Breast epithelium (tissue), 4 donors: ENCODE results near the gene PUM1. TPM values are rescaled to one million over a fixed set of nuclear protein-coding genes. Genes with fewer than 3 reads are reported as not detected.
A peak's percentile ranks its signal among the peaks of the same experiment; 100 is the strongest.

ENCODE experiments used
- DNase-seq, 2 donors: peaks; one replicate each; pipeline ENCODE4 v3.0.0-alpha.2; 2019; ENCODE audit warnings: low spot score in 2 of 2
- H3K27ac ChIP-seq, 2 donors: fragments of 200-600 bp; sonication (generic) in 1 of 2; one replicate each; pipeline ENCODE4 v1.5.1; 2016 to 2019; ENCODE audit warnings: mild to moderate bottlenecking in 1 of 2
- H3K27me3 ChIP-seq, 2 donors: fragments of 200-600 bp; sonication (generic) in 1 of 2; one replicate each; pipeline versions ENCODE4 v1.5.1 to v1.6.0; 2017 to 2019; ENCODE audit warnings: control low read depth in 1 of 2, mild to moderate bottlenecking in 1 of 2
- H3K36me3 ChIP-seq: fragments of 200-600 bp; one replicate; pipeline ENCODE4 v1.5.1; 2019
- H3K4me1 ChIP-seq, 2 donors: fragments of 200-600 bp; sonication (generic); one replicate each; pipeline ENCODE4 v1.5.1; 2016 to 2019; ENCODE audit warnings: control low read depth in 1 of 2
- H3K4me3 ChIP-seq, 3 donors: fragments of 200-600 bp; sonication (generic); 1 replicate in 2 of 3; 2 replicates in 1 of 3; pipeline ENCODE4 v1.5.1; 2016 to 2019; ENCODE audit warnings: mild to moderate bottlenecking in 3 of 3, moderate library complexity in 2 of 3
- H3K9me3 ChIP-seq, 2 donors: fragments of 200-600 bp; sonication (generic) in 1 of 2; one replicate each; pipeline ENCODE4 v1.5.1; 2016 to 2019; ENCODE audit warnings: control low read depth in 1 of 2
- POLR2A ChIP-seq: fragments of 450-650 bp; IDR thresholded peaks from one replicate; pipeline ENCODE4 v1.6.1; 2016; ENCODE audit warnings: antibody characterized with exemption, mild to moderate bottlenecking, moderate library complexity
- POLR2AphosphoS5 ChIP-seq, 3 donors: sonication (generic); formaldehyde crosslinking; IDR thresholded peaks; one replicate each; pipeline ENCODE4 v1.6.1; 2017; ENCODE audit warnings: antibody characterized with exemption in 3 of 3
- intact Hi-C: fragments of 100-400 bp; cut with DNase I; formaldehyde crosslinking; loops from one replicate; pipeline ENCODE4 v1.15.1; 2023; ENCODE audit warnings: low total_unique reads
- total RNA-seq, 3 donors: library from RNA; depleted of rRNA; stranded (reverse); fragments of >200 nt; gene quantifications; one replicate each; pipeline ENCODE4 v1.1.0, GENCODE V29; 2016
- TF ChIP-seq, protein P1 (sequence below), 3 donors: fragments of 450-650 bp; IDR thresholded peaks; one replicate each; pipeline ENCODE4 v1.5.1; 2016 to 2017; ENCODE audit warnings: antibody characterized with exemption in 3 of 3, mild to moderate bottlenecking in 3 of 3, moderate library complexity in 3 of 3

The PUM1 gene
- total RNA-seq, 3 donors from 2014 or later, result 93.8 to 149 (median 116) TPM

DNA sequence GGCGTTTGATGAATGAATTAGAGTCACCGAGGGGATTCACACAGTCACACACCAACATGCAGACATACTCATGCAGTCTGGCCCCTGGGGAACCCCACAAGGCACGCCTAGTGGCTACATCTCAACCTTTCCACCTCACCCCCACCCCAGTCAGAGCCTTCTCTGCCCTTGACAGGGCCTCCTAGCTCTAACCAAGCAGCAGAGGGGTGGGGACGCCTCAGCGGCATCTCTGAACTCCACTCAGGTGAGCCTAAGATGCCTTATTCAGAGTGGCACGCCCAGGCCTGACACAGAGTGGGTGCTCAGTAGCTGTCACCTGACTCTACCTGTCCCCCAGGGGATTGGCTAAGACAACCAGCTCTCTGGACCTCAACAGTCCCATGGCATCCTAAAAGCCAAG is 153.3 kb downstream of the PUM1 start:
- TF ChIP-seq POLR2A, result no peak
- TF ChIP-seq POLR2AphosphoS5 (IDR thresholded peaks at IDR 0.05), result no peak
- Histone ChIP-seq H3K4me1 (no peaks in the 10 kb centered on the region), H3K9me3 (no peaks in the 10 kb centered on the region), H3K36me3 (no peaks in the 10 kb centered on the region), H3K27ac (peak overlapping the region; percentile 55 to 82), H3K4me3 (no peak overlapping the region), H3K27me3 (no peaks in the 10 kb centered on the region)
- intact Hi-C loops, result no loop called here
- no peak for DNase-seq

GRCh38 chr1:30911059-30911954 is 154.2 kb downstream of the PUM1 start:
- Histone ChIP-seq H3K36me3 (no peaks in the 10 kb centered on the region), H3K9me3 (no peaks in the 10 kb centered on the region), H3K27me3 (no peaks in the 10 kb centered on the region), H3K27ac (peak overlapping the region in 1 of 2 donors; percentile 45), H3K4me1 (no peaks in the 10 kb centered on the region), H3K4me3 (no peak overlapping the region)
- intact Hi-C loops, result loop anchor here (2.0 kb wide), 1 partner anchor 111 kb away; no protein-coding TSS in a partner anchor
- peak; percentile 90 to 91 for DNase-seq
- TF ChIP-seq POLR2A (no peak), POLR2AphosphoS5 (IDR thresholded peaks at IDR 0.05) (peak in 1 of 3 donors; percentile 25)
- TF ChIP-seq, protein P1, sequence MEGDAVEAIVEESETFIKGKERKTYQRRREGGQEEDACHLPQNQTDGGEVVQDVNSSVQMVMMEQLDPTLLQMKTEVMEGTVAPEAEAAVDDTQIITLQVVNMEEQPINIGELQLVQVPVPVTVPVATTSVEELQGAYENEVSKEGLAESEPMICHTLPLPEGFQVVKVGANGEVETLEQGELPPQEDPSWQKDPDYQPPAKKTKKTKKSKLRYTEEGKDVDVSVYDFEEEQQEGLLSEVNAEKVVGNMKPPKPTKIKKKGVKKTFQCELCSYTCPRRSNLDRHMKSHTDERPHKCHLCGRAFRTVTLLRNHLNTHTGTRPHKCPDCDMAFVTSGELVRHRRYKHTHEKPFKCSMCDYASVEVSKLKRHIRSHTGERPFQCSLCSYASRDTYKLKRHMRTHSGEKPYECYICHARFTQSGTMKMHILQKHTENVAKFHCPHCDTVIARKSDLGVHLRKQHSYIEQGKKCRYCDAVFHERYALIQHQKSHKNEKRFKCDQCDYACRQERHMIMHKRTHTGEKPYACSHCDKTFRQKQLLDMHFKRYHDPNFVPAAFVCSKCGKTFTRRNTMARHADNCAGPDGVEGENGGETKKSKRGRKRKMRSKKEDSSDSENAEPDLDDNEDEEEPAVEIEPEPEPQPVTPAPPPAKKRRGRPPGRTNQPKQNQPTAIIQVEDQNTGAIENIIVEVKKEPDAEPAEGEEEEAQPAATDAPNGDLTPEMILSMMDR (IDR thresholded peaks at IDR 0.05), result peak; percentile 27 to 94 (median 92)

DNA sequence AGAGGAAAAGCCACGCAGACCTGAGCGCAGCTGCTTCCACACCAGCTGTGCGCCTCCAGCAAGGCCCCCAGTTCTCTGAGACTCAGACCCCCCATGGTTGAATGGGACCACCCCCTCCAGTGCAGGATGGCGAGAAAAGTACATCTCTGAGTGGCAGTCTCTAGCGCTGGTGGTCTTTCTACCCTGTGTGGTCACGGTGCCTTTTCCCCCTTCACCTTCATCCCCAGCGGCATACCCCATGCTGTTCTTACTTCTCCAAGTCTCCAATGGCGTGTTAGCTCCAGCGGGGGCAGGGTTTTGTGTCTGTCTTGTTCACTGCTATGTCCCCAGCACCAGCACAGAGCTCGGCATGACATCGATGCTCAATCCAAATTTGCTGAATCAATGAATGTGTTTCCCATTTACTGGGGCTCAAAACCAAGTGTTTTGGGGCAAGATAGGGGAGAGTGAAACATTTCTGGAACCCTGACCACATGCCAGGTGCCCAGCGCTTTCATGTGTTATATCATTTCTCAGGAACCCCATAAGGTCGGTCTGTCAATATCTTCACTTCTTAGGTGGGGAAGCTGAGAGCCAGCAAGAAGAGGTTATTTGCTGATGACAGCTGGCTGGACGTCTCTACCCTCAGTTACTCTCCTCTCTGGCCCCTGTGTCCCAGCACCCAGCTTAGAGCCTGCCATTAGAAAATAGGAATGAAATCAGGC is 156.0 kb downstream of the PUM1 start:
- Histone ChIP-seq H3K27ac (peak overlapping the region; percentile 77 to 85), H3K4me1 (no peaks in the 10 kb centered on the region), H3K9me3 (no peaks in the 10 kb centered on the region), H3K36me3 (no peaks in the 10 kb centered on the region), H3K27me3 (no peaks in the 10 kb centered on the region), H3K4me3 (peak overlapping the region; percentile 44 to 80 (median 59))
- intact Hi-C loops, result loop anchor here (2.0 kb wide), 1 partner anchor 109 kb away; no protein-coding TSS in a partner anchor
- no peak for DNase-seq
- no peak for TF ChIP-seq POLR2A
- TF ChIP-seq, protein P1 (IDR thresholded peaks at IDR 0.05), result no peak
- no peak for TF ChIP-seq POLR2AphosphoS5 (IDR thresholded peaks at IDR 0.05)

DNA sequence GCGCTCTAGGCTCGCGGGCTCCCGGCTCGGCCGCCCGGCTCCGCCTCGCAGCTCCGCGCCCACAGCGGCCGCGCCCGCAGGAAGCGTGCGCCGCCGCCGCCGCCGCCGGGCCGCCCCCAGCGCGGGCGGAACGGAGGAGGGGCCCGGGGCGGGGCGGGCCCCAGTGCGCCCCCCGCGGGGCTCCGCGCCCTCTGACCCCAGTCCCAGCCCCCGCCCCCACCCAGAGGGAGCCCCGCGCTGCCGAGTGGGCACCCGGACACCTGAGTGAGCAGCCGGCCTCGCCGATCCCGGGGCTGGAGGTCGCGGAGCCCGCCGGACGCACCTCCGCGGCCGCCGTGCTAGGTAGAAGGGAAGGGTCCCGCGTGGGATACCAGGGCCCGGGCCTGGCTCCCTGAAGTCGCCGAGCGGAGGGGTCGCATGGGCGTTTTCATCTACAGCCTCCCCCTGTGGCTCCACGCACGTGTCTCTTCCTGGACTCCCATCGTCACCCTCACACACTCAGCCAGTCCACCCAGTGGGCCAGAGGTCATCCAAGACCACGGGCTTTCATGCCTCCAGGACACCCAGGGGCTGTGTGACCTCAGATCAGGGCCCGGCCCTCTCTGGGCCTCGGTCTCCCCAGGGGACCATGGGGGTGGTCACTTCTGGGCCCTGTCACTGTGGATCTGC is 156.7 kb downstream of the PUM1 start, which contains the start of gene SDC3:
Gene SDC3 (minus strand): TSS at position 63 of the 669 bp plus-strand sequence. CDS start 172 bp downstream, outside the sequence.
- DNase-seq, result no peak
- no peaks in the 10 kb centered on the region for H3K9me3 ChIP-seq
- no peaks in the 10 kb centered on the region for H3K4me1 ChIP-seq
- intact Hi-C loops, result no loop called here
- no peaks in the 10 kb centered on the region for H3K36me3 ChIP-seq
- H3K27ac ChIP-seq, result peak within 1 kb of the TSS; percentile 82 to 87
- TF ChIP-seq, protein P1 (IDR thresholded peaks at IDR 0.05), result no peak
- peak within 1 kb of the TSS; percentile 51 to 80 (median 67) for H3K4me3 ChIP-seq
- H3K27me3 ChIP-seq, result no peaks in the 10 kb centered on the region

GRCh38 chr1:30908316-30908695 is 157.2 kb downstream of the PUM1 start:
- Histone ChIP-seq H3K27ac (peak overlapping the region; percentile 82 to 87), H3K9me3 (no peaks in the 10 kb centered on the region), H3K36me3 (no peaks in the 10 kb centered on the region), H3K27me3 (no peaks in the 10 kb centered on the region), H3K4me3 (peak overlapping the region; percentile 51 to 75 (median 67)), H3K4me1 (no peaks in the 10 kb centered on the region)
- TF ChIP-seq, protein P1 (IDR thresholded peaks at IDR 0.05), result no peak
- TF ChIP-seq POLR2AphosphoS5 (IDR thresholded peaks at IDR 0.05) (no peak), POLR2A (no peak)
- intact Hi-C loops, result no loop called here
- no peak for DNase-seq
